Body of pancreas (tissue), 4 donors: ENCODE data around the gene SLC7A6OS.

Experiments used
- POLR2A ChIP-seq, 3 donors: fragments of 450-650 bp; IDR thresholded peaks; one replicate each; pipeline ENCODE4 v1.6.1; 2016; ENCODE audit warnings: antibody characterized with exemption in 3 of 3, mild to moderate bottlenecking in 2 of 3
- TF ChIP-seq, protein P1 (sequence below), 7 experiments: fragments of 450-650 bp in 4 of 7; fragments of 200-600 bp in 3 of 7; sonication (generic) in 3 of 7; IDR thresholded peaks; one replicate each; pipeline ENCODE4 v1.5.1; 2016 to 2019; ENCODE audit warnings: antibody characterized with exemption in 7 of 7

DNA sequence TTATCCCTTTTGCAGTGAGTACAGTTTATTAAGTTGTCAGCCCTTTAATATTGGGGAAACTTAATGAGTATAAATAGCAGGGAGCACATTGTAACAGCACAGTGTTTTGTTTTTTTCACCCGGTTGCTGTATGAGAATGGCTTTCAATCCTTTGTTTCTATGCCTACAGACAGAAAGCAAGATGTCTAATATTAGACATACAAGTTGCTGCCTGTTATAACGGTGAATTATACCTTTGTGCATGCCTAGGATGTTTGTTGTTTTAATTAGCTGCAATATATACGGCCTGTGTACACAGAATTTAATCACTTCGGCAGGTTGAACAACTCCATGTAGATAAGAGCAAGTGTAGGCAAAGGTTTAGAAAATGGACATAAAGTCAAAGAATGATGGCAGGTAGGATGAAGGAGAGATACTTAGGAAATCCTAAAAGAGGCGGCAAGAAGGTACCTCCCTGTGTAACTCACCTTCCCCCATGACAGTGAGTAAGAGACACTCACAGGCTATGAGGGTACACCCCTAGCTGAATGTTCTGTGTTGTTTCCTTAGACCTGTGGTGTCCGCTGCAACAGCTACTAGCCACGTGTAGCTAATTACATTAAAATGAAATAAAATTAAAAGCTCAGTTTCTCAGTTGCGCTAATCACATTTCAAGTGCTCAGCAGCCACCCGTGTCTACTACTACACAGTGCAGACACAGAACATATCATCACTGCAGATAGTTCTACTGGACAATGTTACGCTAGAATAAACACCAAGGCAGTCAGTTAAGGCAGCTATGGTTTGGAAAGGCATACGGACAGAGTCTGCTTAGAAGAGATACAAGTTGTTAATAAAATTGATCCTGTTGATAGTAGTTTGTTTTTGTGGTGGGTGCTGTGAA lies 10.9 kb downstream of the SLC7A6OS start:
- TF ChIP-seq, protein P1, sequence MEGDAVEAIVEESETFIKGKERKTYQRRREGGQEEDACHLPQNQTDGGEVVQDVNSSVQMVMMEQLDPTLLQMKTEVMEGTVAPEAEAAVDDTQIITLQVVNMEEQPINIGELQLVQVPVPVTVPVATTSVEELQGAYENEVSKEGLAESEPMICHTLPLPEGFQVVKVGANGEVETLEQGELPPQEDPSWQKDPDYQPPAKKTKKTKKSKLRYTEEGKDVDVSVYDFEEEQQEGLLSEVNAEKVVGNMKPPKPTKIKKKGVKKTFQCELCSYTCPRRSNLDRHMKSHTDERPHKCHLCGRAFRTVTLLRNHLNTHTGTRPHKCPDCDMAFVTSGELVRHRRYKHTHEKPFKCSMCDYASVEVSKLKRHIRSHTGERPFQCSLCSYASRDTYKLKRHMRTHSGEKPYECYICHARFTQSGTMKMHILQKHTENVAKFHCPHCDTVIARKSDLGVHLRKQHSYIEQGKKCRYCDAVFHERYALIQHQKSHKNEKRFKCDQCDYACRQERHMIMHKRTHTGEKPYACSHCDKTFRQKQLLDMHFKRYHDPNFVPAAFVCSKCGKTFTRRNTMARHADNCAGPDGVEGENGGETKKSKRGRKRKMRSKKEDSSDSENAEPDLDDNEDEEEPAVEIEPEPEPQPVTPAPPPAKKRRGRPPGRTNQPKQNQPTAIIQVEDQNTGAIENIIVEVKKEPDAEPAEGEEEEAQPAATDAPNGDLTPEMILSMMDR (IDR thresholded peaks at IDR 0.05), result no peak
- TF ChIP-seq POLR2A (IDR thresholded peaks at IDR 0.05), result no peak
